Activated CD8-positive, alpha-beta T cell treated with anti-CD3 and anti-CD28 coated beads for 36 hours (primary cell): ENCODE results near the gene TSPAN31. TPM values are rescaled to one million over a fixed set of nuclear protein-coding genes. Genes with fewer than 3 reads are reported as not detected.

Source experiments
- ATAC-seq: fragments of 200-7000 bp; cut with Tn5 transposase; one replicate; pipeline ENCODE4 v1.10.0; 2021; ENCODE audit warnings: mild to moderate bottlenecking, moderate library complexity
- CTCF ChIA-PET: fragments of 350-600 bp; sonication (Branson Sonifier 250); formaldehyde crosslinking; loops from one replicate; lab custom pipeline; 2021; ENCODE audit warnings: antibody characterized with exemption; lab: Charles Lee
- POLR2A ChIA-PET: fragments of 350-600 bp; sonication (Branson Sonifier 250); formaldehyde crosslinking; loops from one replicate; lab custom pipeline; 2021; ENCODE audit warnings: antibody characterized with exemption; lab: Charles Lee
- DNase-seq: peaks from one replicate; pipeline ENCODE4 v3.0.0-alpha.2; 2020
- H3K27ac Mint-ChIP-seq: one replicate; pipeline ENCODE4 v1.8.0; 2021; ENCODE audit warnings: mild to moderate bottlenecking, mixed read lengths
- H3K27me3 Mint-ChIP-seq: one replicate; pipeline ENCODE4 v1.8.0; 2021; ENCODE audit warnings: mixed read lengths
- H3K36me3 Mint-ChIP-seq: one replicate; pipeline ENCODE4 v1.8.0; 2021; ENCODE audit warnings: low read depth, mixed read lengths
- H3K4me1 Mint-ChIP-seq: one replicate; pipeline ENCODE4 v1.8.0; 2021; ENCODE audit warnings: low read depth, mixed read lengths
- H3K4me3 Mint-ChIP-seq: one replicate; pipeline ENCODE4 v1.8.0; 2021; ENCODE audit warnings: mild to moderate bottlenecking, moderate library complexity, mixed read lengths
- H3K9me3 Mint-ChIP-seq: one replicate; pipeline ENCODE4 v1.8.0; 2021; ENCODE audit warnings: mixed read lengths
- CTCF ChIP-seq: fragments of 200-600 bp; IDR thresholded peaks from one replicate; pipeline ENCODE4 v1.8.0; 2022; ENCODE audit warnings: antibody characterized with exemption, mild to moderate bottlenecking
- intact Hi-C: fragments of 100-400 bp; cut with micrococcal nuclease; formaldehyde crosslinking; loops from one replicate; pipeline ENCODE4 v1.10.0; 2022
- total RNA-seq, 2 experiments: library from RNA; stranded (reverse); gene quantifications; one replicate each; pipeline ENCODE4 v1.2.3, GENCODE V29; 2021

TSPAN31 gene
- total RNA-seq, 2 experiments from 2014 or later = 6.9 to 7.5 TPM

GRCh38 chr12:57729321-57729844 is 15.5 kb upstream of the TSPAN31 start:
- peaks cover 33% of the 10 kb centered on the region for H3K36me3 Mint-ChIP-seq

DNA sequence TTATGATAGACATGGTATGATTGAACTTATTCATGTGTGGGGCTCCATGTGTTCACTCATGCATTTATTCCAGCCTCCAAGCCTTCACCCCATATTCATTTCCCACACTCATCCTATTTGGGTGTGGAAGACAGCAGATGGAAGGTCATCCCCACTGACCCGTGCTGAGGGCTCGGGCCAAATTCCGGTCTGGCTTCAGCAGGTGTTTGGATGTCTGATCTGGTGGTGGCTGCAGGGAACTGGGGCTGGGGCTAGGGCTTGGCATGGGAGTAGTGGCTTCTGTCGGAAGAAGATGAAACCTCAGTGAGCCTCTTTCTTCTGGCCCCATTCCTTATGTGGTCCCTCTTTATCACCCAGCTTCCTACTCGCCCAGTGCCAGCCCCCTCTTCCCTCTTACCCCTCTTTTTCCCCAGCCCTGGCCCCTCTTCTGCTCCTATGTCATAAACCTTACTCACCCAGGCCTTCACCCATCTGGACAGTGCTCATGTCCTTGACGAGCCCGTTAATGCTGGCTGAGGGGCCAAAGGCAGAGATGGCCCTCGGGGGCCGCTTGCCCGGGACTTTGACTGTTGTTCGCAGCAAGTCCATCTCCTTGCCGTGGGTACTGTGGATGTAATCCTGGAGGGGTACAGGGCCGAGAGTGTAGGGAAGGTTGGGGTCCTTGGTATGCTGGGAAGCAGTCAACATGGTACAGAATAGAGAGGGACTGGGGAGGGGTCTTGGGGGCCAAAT is 14.3 kb upstream of the TSPAN31 start:
- H3K9me3 Mint-ChIP-seq = no peaks in the 10 kb centered on the region
- TF ChIP-seq CTCF = no peak
- CTCF ChIA-PET = no interaction called here
- DNase-seq = no peak
- H3K36me3 Mint-ChIP-seq = peaks cover 33% of the 10 kb centered on the region
- intact Hi-C loops = no loop called here
- no peak for ATAC-seq
- H3K27me3 Mint-ChIP-seq = no peaks in the 10 kb centered on the region
- no peak overlapping the region for H3K4me3 Mint-ChIP-seq
- H3K4me1 Mint-ChIP-seq = peaks cover 3% of the 10 kb centered on the region
- H3K27ac Mint-ChIP-seq = no peak overlapping the region
- POLR2A ChIA-PET = interaction anchor here (0.6 to 1.3 kb wide), 3 partner anchors 11 to 199 kb away, joined by 3 to 6 read pairs (median 4); no protein-coding TSS in a partner anchor

More at GRCh38 chr12:57729321-57729844, 15.5 kb upstream of the TSPAN31 start:
- POLR2A ChIA-PET = interaction anchor here (0.6 to 1.6 kb wide), 2 partner anchors 11 to 198 kb away, joined by 3 to 4 read pairs; no protein-coding TSS in a partner anchor
- Mint-ChIP-seq H3K4me3 (no peak overlapping the region), H3K27me3 (no peaks in the 10 kb centered on the region), H3K27ac (peak overlapping the region; percentile 12), H3K9me3 (no peaks in the 10 kb centered on the region), H3K4me1 (peaks cover 6% of the 10 kb centered on the region)
- no peak for ATAC-seq
- no peak for DNase-seq
- CTCF ChIA-PET = interaction anchor here (1.2 kb wide), 1 partner anchor 146 kb away, joined by 3 read pairs; no protein-coding TSS in a partner anchor
- TF ChIP-seq CTCF = no peak
- intact Hi-C loops = no loop called here

DNA sequence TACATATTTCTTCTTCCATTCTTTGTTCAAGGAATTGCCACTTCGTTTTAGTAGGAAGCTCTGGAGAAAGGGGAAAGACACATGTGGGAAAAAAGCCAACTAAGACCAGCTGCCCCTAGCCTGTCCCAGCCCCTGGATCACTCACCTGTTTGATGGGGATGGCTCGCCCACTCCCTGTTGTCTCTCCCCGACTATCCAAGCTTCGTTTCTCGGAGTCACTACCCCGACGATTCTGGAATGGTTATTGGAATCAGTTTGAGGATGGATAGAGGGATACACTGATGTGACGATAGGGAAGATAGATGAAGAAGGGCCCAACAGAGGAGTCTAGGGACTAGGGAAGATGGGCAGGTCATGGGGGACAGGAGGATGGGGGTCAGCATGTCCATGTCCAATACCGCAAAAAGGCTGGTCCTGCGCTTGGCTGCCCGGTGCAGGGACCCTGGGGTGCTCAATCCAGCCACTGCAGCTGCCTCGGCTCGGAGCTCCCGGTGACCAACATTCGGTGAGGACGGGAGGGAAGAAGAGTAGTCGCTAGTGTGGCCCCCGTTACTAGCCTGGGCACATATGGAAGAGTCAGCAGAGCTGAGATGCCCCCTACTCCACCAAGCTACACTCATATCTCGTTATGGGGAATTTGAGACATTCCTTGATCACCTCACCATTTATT is 13.3 kb upstream of the TSPAN31 start:
- no peak for TF ChIP-seq CTCF
- peaks cover 4% of the 10 kb centered on the region for H3K4me1 Mint-ChIP-seq
- H3K4me3 Mint-ChIP-seq = no peak overlapping the region
- peaks cover 33% of the 10 kb centered on the region for H3K36me3 Mint-ChIP-seq
- ChIA-PET POLR2A (interaction anchor here (0.8 to 1.4 kb wide), 3 partner anchors 10 to 13 kb away, joined by 4 to 6 read pairs (median 6); partner anchors contain the start of gene TSPAN31), CTCF (interaction anchor here (2.8 kb wide), 1 partner anchor 10 kb away, joined by 8 read pairs; no protein-coding TSS in a partner anchor)
- no peak for ATAC-seq
- H3K9me3 Mint-ChIP-seq = no peaks in the 10 kb centered on the region
- H3K27me3 Mint-ChIP-seq = no peaks in the 10 kb centered on the region
- DNase-seq = no peak
- H3K27ac Mint-ChIP-seq = no peak overlapping the region
- intact Hi-C loops = no loop called here

DNA sequence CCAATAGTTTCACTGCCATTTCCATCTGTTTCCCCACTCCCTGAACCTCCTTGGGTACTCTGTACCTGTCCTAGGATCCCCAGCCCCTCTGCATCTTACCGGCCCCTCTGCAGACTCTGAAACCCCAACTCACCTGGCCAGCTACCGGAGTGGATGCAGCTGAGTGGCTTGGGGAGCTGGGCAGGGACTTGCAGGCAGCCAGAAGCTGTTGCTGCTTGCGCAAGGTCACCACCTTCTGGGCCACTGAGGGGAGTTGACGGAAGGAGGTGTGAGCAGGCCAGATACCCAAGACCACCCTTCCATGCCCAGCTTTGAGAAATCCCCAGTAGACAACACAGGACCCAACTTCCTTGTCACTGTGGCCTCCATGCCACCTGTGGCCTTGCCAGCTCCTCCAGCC is 12.6 kb upstream of the TSPAN31 start:
- DNase-seq (no peak), ATAC-seq (no peak)
- intact Hi-C loops = no loop called here
- Mint-ChIP-seq H3K9me3 (no peaks in the 10 kb centered on the region), H3K4me1 (peaks cover 7% of the 10 kb centered on the region), H3K4me3 (no peak overlapping the region), H3K36me3 (peaks cover 33% of the 10 kb centered on the region), H3K27ac (peak overlapping the region; percentile 56), H3K27me3 (no peaks in the 10 kb centered on the region)
- TF ChIP-seq CTCF = no peak
- POLR2A ChIA-PET = interaction anchor here (1.2 to 1.4 kb wide), 2 partner anchors 9 to 13 kb away, joined by 3 to 6 read pairs; partner anchors contain the start of gene TSPAN31
- CTCF ChIA-PET = interaction anchor here (0.7 to 2.8 kb wide), 4 partner anchors 9 to 149 kb away, joined by 3 to 8 read pairs (median 3); no protein-coding TSS in a partner anchor
